NCI-H460 (cell line): ENCODE results near the gene THBS2. TPM values are rescaled to one million over a fixed set of nuclear protein-coding genes. Genes with fewer than 3 reads are reported as not detected.
"Not testable (repeated sequence)": the region's sequence is repeated elsewhere in the genome, so short reads cannot be mapped to it uniquely, and the experiment has no call there.

ENCODE experiments used
- DNase-seq: peaks from one replicate; pipeline ENCODE4 v3.0.0-alpha.2; 2016; ENCODE audit warnings: low read depth; ENCODE audit errors: extremely low read depth
- total RNA-seq: library from RNA; depleted of rRNA; stranded (reverse); fragments of >200 nt; shearing (Covaris generic); gene quantifications from 2 replicates; pipeline ENCODE4 v1.2.3, GENCODE V29; 2014

Gene THBS2
- total RNA-seq, 1 experiment from 2014 or later = not detected

GRCh38 chr6:169273511-169273910, 19.9 kb upstream of the THBS2 start:
- no peak for DNase-seq

- DNase-seq = no peak
Measured at GRCh38 chr6:169271877-169272216, 18.2 kb upstream of the THBS2 start.

- DNase-seq = no peak
Measured at GRCh38 chr6:169271158-169271876, 17.7 kb upstream of the THBS2 start.

- DNase-seq = not testable (repeated sequence)
Measured at GRCh38 chr6:169270077-169270380, 16.4 kb upstream of the THBS2 start.

DNA sequence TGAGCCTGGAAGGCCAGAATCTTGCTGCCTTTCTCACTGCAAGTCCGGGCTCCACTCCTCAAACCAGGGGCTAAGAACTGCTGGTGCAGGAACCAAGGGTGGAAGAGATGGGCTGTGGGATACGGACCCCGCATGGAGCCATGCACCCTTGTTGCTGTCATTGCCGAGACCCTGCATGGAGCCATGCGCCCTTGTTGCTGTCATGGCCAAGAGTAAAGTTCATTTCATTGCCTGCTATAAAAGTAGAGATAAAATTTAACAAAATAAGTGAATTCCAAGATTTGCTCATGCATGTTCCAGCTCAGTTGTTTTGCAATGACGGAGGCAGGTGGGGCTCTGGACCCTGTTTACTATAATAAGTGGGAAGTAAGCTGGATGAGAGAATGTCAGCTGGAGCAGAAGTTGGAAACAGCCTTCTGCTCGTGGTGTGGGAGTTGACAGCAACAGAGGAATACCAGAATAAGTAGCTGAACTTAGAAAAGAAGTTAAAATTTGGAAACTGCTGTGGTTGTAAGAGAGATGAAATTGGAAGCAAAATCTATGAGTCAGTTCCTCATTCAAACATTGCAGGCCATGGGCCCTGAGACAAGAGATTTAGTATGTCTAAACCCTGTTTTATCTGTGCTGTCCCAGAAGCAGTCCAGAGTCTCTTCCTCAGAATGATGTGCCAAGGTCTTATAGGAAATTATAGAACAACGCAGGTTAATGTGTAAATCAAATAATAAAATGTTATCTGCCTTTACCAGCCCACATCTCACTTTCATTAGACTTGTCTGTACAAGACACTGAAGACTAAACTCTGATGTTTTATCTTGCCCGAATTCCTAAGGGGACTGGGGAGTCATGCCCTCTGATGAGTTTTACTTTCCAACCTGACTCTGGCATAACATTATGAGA, 15.8 kb upstream of the THBS2 start:
- DNase-seq = no peak

GRCh38 chr6:169268276-169268675, 14.6 kb upstream of the THBS2 start:
- DNase-seq = no peak

DNA sequence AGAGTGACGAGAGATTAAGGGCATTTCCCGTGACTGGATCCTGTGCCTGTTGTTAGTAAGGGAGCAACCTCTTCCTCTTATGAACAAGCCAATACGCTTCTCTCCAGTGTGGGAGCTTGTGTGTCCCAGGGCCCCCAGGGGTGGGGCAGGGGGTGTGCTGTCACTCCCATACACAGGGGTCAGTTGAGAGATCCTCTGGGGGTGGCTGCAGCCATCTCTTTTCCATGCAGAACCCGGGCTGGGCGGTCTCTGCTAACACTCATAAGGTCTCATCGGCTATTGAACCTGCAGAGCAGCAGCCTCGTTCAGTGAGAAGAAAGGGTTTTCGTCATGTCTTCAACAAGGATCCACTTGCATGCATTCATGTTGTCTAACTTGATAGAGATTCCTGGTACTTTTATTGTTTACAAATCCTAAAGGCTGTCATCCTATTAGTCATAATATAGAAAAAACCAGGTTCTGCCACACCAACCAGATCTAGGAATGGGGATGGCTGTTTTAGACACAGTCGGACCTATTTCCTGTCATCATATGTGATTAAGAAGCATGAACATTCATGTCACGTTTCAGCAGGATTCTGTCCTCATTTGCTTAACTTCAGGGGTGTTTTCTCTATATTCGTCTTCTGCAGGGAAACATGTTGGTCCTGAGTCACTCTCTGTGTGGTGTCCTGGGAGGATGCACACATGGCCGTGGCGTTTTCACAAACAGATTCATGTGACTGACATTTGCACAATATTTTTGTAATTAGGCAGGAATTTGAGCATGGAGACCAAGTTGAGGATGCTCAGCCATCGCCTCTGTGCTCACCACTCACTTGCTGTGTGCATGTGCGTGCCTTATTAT, 13.3 kb upstream of the THBS2 start:
- DNase-seq = no peak

- no peak for DNase-seq
Measured at GRCh38 chr6:169266261-169266660, 12.6 kb upstream of the THBS2 start.

DNA sequence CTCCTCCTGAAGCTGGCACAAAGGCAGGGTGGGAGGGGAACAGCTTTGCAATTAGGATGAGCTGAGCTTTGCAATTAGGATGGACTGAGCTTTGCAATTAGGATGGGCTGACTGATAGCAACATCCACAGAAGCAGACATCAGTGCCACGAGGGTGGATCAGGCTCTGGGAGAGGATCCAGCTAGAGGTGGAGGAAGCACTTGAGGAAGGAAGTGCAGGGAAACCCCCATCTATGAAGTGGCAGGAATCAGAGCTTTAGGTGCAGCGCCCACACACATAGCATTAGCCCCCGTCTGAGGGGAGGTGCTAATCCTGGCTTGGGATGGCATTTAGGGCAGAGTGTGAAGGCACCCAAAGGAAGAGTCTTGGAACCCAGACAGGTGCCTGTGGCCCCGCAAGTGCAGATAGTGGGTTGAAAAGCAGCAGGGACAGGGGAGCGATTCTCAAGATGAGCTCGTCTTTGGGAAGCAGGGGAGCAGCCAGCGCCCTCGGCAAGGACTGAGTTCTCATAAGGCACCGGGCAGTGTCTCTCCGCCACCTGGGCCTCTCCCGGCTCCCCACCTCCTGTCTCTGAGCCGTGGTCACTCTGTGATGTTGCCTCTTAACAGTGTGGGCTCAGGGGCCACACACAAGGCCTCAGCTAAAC, 12.0 kb upstream of the THBS2 start:
- no peak for DNase-seq

GRCh38 chr6:169263836-169264608, 10.4 kb upstream of the THBS2 start:
- DNase-seq = no peak

GRCh38 chr6:169263374-169263773, 9.7 kb upstream of the THBS2 start:
- no peak for DNase-seq

GRCh38 chr6:169262602-169263001, 9.0 kb upstream of the THBS2 start:
- DNase-seq = not testable (repeated sequence)

GRCh38 chr6:169256518-169256917, 2.9 kb upstream of the THBS2 start:
- no peak for DNase-seq

GRCh38 chr6:169256061-169256460, 2.4 kb upstream of the THBS2 start:
- DNase-seq = no peak

GRCh38 chr6:169255643-169256042, 2.0 kb upstream of the THBS2 start:
- DNase-seq = no peak

DNA sequence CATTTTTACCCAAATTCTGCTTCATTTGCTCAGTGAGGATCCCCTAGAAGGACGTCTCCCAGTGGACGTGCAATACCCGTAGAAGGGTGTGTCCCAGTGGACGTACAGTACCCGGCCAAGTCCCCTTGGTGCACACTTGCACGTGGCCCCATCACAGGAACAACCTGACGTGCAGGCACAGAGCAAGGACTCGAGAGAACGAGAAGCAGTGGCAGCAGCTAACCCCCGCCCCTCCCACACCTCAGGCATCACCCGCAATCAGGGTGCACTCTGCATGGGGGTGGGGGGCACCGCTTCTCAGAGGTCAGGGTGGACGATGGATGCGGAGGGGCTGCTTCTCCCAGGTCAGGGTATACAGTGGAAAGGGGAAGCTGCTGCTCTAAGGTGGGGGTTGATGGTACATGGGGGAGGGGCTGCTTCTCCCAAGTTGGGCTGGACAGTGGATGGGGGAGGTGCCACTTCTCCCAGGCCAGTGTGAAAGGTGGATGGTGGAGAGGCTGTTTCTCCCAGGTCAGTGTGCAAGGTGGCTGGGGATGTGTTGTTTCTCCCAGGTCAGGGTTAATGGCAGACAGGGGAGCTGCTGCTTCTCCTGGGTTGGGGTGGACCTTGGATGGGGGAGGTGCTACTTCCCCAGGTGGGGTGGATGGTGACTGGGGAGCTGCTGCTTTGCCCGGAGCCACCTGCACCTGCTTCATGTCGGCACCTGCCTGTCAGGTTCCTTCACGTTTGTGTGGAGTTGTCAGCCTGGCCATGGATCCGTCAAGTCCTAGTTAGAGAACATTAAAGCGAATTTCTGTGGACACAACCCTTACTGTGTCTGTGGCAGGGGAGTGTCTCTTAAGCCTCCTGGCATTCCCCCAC, 1.0 kb upstream of the THBS2 start:
- no peak for DNase-seq

DNA sequence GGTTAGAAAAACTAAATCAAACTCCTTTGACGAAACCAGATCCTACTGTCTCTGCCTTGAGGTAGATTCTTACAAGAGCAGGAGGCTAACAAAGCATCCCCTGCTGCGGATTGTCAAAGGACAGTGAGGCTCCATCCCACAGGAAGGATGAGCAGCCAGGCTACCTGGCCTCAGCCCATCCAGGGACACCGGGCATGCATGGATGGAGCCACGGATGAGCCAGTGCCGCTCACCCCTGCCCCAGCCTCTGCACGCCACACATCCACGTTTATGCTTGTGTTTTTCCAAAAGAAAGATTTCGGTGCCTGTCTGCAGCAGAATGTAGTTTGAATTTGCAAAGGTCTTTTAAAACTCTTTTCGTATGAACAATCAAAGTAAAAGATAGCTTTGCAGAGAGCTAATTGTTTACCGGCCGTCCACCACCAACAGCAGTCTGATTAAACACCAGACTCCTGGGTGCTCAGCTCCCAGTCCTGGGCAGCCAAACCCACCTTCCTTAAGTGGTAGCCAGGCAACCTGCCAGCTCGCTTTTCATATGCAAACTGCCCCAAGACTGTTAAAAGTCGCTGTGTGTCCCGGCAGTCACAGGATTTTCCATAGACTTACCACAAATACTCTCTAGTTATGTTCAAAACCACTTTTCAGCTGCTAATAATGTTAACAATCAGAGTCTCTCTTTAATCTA, 999 bp downstream of the THBS2 start:
- DNase-seq = no peak

DNA sequence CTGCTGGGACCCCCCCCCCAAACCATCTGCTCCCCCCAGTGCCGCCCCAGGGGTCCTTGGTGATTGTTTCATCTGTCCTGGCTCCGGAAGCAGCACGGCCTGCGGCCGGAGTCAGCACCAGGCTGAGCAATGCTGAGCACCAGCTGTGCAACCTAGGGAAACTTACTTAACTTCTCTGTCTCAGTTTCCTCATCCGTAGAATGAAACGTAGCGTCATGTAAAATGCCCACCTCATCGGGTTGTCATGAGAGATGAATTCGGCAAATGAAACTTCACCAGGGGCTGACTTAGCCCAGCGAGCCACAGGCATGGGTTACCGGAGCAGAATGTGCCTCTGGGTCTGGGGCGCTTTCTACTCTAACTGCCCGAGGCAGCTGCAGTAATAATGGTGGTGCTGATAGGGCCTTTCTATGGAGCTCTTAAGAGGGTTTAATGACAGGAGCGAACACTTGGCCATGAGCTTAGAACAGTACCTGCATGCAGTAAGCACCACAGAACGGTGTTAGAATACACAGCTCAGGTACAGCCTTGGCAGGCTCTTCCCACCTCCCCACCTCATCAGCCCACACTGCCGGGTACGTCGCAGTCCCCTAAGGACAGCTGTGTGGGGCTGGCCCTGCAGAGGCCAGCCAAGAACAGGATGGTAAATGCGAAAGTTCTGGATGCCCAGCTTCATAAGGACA, 1.7 kb downstream of the THBS2 start:
- no peak for DNase-seq
